Glutamatergic neuron (in vitro differentiated cells): ENCODE measurements around the gene ZFP92. TPM values are rescaled to one million over a fixed set of nuclear protein-coding genes. Genes with fewer than 3 reads are reported as not detected.
A peak's percentile ranks its signal among the peaks of the same experiment; 100 is the strongest.

Source experiments
- DNase-seq: peaks from one replicate; pipeline ENCODE4 v3.0.0; 2022
- H3K27ac Mint-ChIP-seq: one replicate; pipeline ENCODE4 v1.8.0; 2020; ENCODE audit warnings: mild to moderate bottlenecking, mixed read lengths, inconsistent platforms; ENCODE audit not compliant: unreplicated experiment
- H3K27me3 Mint-ChIP-seq: one replicate; pipeline ENCODE4 v1.8.0; 2020; ENCODE audit warnings: mild to moderate bottlenecking, moderate library complexity, mixed read lengths, inconsistent platforms; ENCODE audit not compliant: unreplicated experiment
- H3K36me3 Mint-ChIP-seq: one replicate; pipeline ENCODE4 v1.8.0; 2020; ENCODE audit warnings: mild to moderate bottlenecking, mixed read lengths, inconsistent platforms; ENCODE audit not compliant: unreplicated experiment
- H3K4me1 Mint-ChIP-seq: one replicate; pipeline ENCODE4 v1.8.0; 2020; ENCODE audit warnings: mild to moderate bottlenecking, low read depth, mixed read lengths, inconsistent platforms; ENCODE audit not compliant: unreplicated experiment
- H3K4me3 Mint-ChIP-seq: one replicate; pipeline ENCODE4 v1.8.0; 2020; ENCODE audit warnings: mild to moderate bottlenecking, mixed read lengths, inconsistent platforms; ENCODE audit not compliant: unreplicated experiment
- H3K9me3 Mint-ChIP-seq: one replicate; pipeline ENCODE4 v1.8.0; 2020; ENCODE audit warnings: mild to moderate bottlenecking, moderate library complexity, mixed read lengths, inconsistent platforms; ENCODE audit not compliant: unreplicated experiment
- total RNA-seq: library from RNA; stranded (reverse); fragmentation: NEBNext Ultra II Directional; extraction: Animal tissue kit (Norgen Biotek cat#: 25700); gene quantifications from one replicate; pipeline ENCODE4 v1.2.1, GENCODE V29; 2021; ENCODE audit not compliant: unreplicated experiment
- TF ChIP-seq, protein P1 (sequence below): fragments of 200-600 bp; sonication (generic); IDR thresholded peaks from one replicate; pipeline ENCODE4 v1.5.0; 2021; ENCODE audit not compliant: partially characterized antibody, unreplicated experiment

The ZFP92 gene
- total RNA-seq, 1 donor from 2014 or later, result 0.07 TPM

DNA sequence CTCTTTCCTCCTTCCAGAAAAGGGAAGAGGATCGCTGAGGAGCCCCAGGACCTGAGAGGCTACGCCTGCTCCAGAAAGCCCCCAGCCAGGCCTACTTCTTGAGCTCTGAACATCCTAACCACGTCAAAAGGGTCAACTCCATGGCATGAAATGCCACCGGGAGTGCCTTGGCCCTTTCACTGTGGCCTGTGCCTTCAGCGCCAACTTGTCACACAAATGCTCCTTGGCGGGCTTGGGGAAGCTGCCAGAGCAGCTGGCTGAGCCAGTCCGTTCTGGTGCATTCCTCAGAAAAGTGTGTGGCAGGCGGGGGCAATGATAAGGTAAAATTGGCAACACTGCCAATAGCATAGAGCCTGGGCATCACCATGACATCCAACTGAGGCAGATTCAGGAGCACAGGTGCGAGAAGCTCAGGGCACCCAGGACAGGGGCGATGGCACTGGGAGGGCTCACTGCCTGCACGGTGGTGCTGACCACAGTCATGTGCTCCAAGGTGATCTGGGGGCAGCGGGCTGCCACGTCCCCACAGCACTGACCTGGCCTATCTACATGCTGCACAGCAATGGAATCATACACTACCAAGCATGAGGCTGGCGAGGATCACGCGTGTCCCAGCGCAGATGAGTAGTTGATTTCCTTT, 46.7 kb downstream of the ZFP92 start:
- TF ChIP-seq, protein P1, sequence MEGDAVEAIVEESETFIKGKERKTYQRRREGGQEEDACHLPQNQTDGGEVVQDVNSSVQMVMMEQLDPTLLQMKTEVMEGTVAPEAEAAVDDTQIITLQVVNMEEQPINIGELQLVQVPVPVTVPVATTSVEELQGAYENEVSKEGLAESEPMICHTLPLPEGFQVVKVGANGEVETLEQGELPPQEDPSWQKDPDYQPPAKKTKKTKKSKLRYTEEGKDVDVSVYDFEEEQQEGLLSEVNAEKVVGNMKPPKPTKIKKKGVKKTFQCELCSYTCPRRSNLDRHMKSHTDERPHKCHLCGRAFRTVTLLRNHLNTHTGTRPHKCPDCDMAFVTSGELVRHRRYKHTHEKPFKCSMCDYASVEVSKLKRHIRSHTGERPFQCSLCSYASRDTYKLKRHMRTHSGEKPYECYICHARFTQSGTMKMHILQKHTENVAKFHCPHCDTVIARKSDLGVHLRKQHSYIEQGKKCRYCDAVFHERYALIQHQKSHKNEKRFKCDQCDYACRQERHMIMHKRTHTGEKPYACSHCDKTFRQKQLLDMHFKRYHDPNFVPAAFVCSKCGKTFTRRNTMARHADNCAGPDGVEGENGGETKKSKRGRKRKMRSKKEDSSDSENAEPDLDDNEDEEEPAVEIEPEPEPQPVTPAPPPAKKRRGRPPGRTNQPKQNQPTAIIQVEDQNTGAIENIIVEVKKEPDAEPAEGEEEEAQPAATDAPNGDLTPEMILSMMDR, result no peak

DNA sequence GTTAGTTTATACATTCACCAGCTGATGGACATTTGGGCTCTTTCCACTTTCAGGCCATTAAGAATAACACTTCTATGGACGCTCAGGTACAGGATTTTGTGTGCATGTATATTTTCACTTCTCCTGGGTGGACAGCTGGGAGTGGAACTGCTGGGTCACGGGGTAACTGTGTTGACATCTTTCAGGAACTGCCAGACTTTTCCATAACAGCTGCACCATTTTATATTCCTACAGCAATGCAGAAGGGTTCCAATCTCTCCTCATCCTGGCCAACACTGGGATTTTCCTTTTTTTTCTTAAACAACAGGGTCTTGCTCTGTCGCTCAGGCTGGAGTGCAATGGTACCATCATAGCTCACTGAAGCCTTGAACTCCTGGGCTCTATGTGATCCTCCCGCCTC, 47.2 kb downstream of the ZFP92 start:
- no peak overlapping the region for H3K4me3 Mint-ChIP-seq
- TF ChIP-seq, protein P1, result no peak
- peaks cover 3% of the 10 kb centered on the region for H3K27me3 Mint-ChIP-seq
- H3K36me3 Mint-ChIP-seq, result no peaks in the 10 kb centered on the region
- H3K4me1 Mint-ChIP-seq, result no peaks in the 10 kb centered on the region
- no peak overlapping the region for H3K27ac Mint-ChIP-seq
- no peaks in the 10 kb centered on the region for H3K9me3 Mint-ChIP-seq
- no peak for DNase-seq

More for the DNA sequence above, 46.7 kb downstream of the ZFP92 start:
- H3K27ac Mint-ChIP-seq, result no peak overlapping the region
- no peaks in the 10 kb centered on the region for H3K4me1 Mint-ChIP-seq
- no peaks in the 10 kb centered on the region for H3K9me3 Mint-ChIP-seq
- no peaks in the 10 kb centered on the region for H3K36me3 Mint-ChIP-seq
- DNase-seq, result no peak
- no peak overlapping the region for H3K4me3 Mint-ChIP-seq
- H3K27me3 Mint-ChIP-seq, result peaks cover 3% of the 10 kb centered on the region

DNA sequence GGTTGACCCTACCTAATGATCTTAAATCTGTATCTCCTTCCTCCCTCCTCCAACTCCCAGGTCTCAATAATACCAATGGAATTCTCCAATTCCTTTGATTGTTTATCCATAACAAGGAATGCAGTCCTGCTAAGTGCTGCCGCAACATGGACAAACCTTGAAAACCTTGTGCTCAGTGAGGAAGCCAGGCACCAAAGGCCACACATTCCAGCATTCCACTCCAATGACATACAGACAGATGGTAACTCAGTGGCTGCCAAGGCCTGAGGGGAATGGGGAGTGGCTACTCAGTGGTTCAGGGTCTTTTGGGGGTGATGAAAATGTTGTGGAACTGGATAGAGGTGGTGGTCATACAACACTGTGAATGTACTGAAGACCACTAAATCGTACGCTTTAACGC, 48.7 kb downstream of the ZFP92 start:
- Mint-ChIP-seq H3K9me3 (no peaks in the 10 kb centered on the region), H3K4me3 (no peak overlapping the region), H3K4me1 (no peaks in the 10 kb centered on the region), H3K27me3 (peaks cover 3% of the 10 kb centered on the region), H3K36me3 (no peaks in the 10 kb centered on the region), H3K27ac (no peak overlapping the region)
- no peak for DNase-seq
- TF ChIP-seq, protein P1, result no peak

DNA sequence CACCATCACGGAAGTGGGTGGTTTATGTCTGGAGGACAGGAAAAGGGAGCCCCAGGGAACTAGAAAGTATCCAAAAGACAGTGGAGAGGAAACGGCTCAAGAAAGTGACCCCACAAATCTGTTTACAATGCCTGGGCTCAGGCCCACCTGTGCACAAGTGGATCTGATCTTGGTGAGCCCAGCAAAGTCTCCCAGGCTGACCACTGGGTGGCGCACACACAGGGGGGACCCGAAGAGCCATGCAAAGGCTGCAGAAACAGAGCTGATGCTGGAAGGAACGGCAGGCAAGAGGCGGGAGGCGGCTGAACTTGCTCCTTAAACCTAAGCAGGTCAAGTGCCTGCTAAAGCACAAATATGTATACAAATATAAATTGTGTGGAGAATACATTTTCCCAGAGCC, 49.6 kb downstream of the ZFP92 start:
- Mint-ChIP-seq H3K4me3 (no peak overlapping the region), H3K9me3 (no peaks in the 10 kb centered on the region), H3K4me1 (no peaks in the 10 kb centered on the region), H3K36me3 (no peaks in the 10 kb centered on the region), H3K27me3 (peaks cover 3% of the 10 kb centered on the region), H3K27ac (no peak overlapping the region)
- DNase-seq, result peak; percentile 77
- TF ChIP-seq, protein P1, result peak; percentile 59

Other genes with a start within 250 kb of the ZFP92 start
- not detected for gene MAGEA1, start 232.2 kb upstream of the ZFP92 start, total RNA-seq
- not detected for gene PNMA6F, start 89.7 kb upstream of the ZFP92 start, total RNA-seq
- 8.5 TPM for gene ZNF275, start 77.3 kb upstream of the ZFP92 start, total RNA-seq
- not detected for gene PNMA6E, start 10.1 kb upstream of the ZFP92 start, total RNA-seq
- gene TREX2, start 34.6 kb downstream of the ZFP92 start, total RNA-seq, result 0.29 TPM
- 24.6 TPM for gene HAUS7, start 59.1 kb downstream of the ZFP92 start, total RNA-seq
- gene BGN, start 83.5 kb downstream of the ZFP92 start, total RNA-seq, result 0.56 TPM
- 68.0 TPM for gene ATP2B3, start 106.2 kb downstream of the ZFP92 start, total RNA-seq
- 28.9 TPM for gene CCNQ, start 187.7 kb downstream of the ZFP92 start, total RNA-seq
- 0.61 TPM for gene DUSP9, start 235.7 kb downstream of the ZFP92 start, total RNA-seq